GM18873 (cell line): ENCODE measurements around the gene RNF144A.

Experiments used
- ATAC-seq: cut with Tn5 transposase; IDR thresholded peaks from one replicate; pipeline ENCODE4 v1.9.1; 2021; ENCODE audit warnings: mild to moderate bottlenecking, moderate library complexity, moderate number of reproducible peaks; ENCODE audit not compliant: unreplicated experiment, low FRiP score

RNF144A gene

GRCh38 chr2:6968319-6969100 lies 51.3 kb downstream of the RNF144A start:
- ATAC-seq: no peak

GRCh38 chr2:6970551-6970950 lies 53.3 kb downstream of the RNF144A start:
- no peak for ATAC-seq

- ATAC-seq: no peak
Observed at GRCh38 chr2:6970976-6971480, 53.8 kb downstream of the RNF144A start.

GRCh38 chr2:6971502-6971901 lies 54.3 kb downstream of the RNF144A start:
- no peak for ATAC-seq

GRCh38 chr2:6972067-6972710 lies 55.0 kb downstream of the RNF144A start:
- no peak for ATAC-seq

- no peak for ATAC-seq
Observed at GRCh38 chr2:6973895-6974545, 56.8 kb downstream of the RNF144A start.

GRCh38 chr2:6975988-6976387 lies 58.8 kb downstream of the RNF144A start:
- no peak for ATAC-seq

- ATAC-seq: no peak
Observed at GRCh38 chr2:6977113-6977741, 60.0 kb downstream of the RNF144A start.

- ATAC-seq: no peak
Observed at GRCh38 chr2:6977786-6978185, 60.6 kb downstream of the RNF144A start.

GRCh38 chr2:6978991-6979390 lies 61.8 kb downstream of the RNF144A start:
- ATAC-seq: no peak

GRCh38 chr2:6982449-6982848 lies 65.2 kb downstream of the RNF144A start:
- ATAC-seq: no peak

GRCh38 chr2:6982934-6983589 lies 65.8 kb downstream of the RNF144A start:
- ATAC-seq: no peak

- ATAC-seq: no peak
Observed at GRCh38 chr2:6986301-6986911, 69.2 kb downstream of the RNF144A start.

- ATAC-seq: no peak
Observed at GRCh38 chr2:6986912-6987361, 69.7 kb downstream of the RNF144A start.

- no peak for ATAC-seq
Observed at GRCh38 chr2:6990871-6991270, 73.7 kb downstream of the RNF144A start.

GRCh38 chr2:6992794-6993228 lies 75.6 kb downstream of the RNF144A start:
- no peak for ATAC-seq

GRCh38 chr2:6993229-6993640 lies 76.0 kb downstream of the RNF144A start:
- no peak for ATAC-seq

GRCh38 chr2:6993936-6994335 lies 76.7 kb downstream of the RNF144A start:
- ATAC-seq: no peak

GRCh38 chr2:6994536-6995128 lies 77.4 kb downstream of the RNF144A start:
- no peak for ATAC-seq
